SK-N-SH (cell line): ENCODE data around the gene DROSHA.

ENCODE experiments used
- EP300 ChIP-seq, 2 experiments: IDR thresholded peaks; 2 replicates each; pipeline versions ENCODE4 v1.4.0 to v1.6.1; 2012; ENCODE audit warnings: borderline replicate concordance in 1 of 2, low read depth in 1 of 2, low read length in 1 of 2
- FOSL2 ChIP-seq: IDR thresholded peaks from 2 replicates; pipeline ENCODE4 v1.4.0; 2012; ENCODE audit warnings: low read depth, mild to moderate bottlenecking, moderate library complexity, borderline replicate concordance
- GABPA ChIP-seq: IDR thresholded peaks from 2 replicates; pipeline ENCODE4 v1.4.0; 2012; ENCODE audit warnings: low read depth, mild to moderate bottlenecking
- JUND ChIP-seq: IDR thresholded peaks from 2 replicates; pipeline ENCODE4 v1.4.0; 2012
- PBX3 ChIP-seq: IDR thresholded peaks from 2 replicates; pipeline ENCODE4; 2012
- POLR2AphosphoS5 ChIP-seq: IDR thresholded peaks from 2 replicates; pipeline ENCODE4 v1.6.1; 2012; ENCODE audit warnings: low read depth, low read length
- RAD21 ChIP-seq: IDR thresholded peaks from 2 replicates; pipeline ENCODE4 v1.6.1; 2012; ENCODE audit warnings: mild to moderate bottlenecking, low read length
- RCOR1 ChIP-seq: fragments of 150-350 bp; IDR thresholded peaks from 2 replicates; pipeline ENCODE4 v1.6.1; 2017; ENCODE audit warnings: antibody characterized with exemption, low read length
- SIN3A ChIP-seq: IDR thresholded peaks from 2 replicates; pipeline ENCODE4 v1.6.1; 2012; ENCODE audit warnings: low read depth, mild to moderate bottlenecking, low read length, moderate library complexity, borderline replicate concordance
- SMC3 ChIP-seq: IDR thresholded peaks from 2 replicates; pipeline ENCODE4 v1.6.1; 2012; ENCODE audit warnings: low read depth, low read length, improper control_type of control experiment
- YY1 ChIP-seq: IDR thresholded peaks from 2 replicates; pipeline ENCODE4 v1.4.0; 2012; ENCODE audit warnings: low read depth, mild to moderate bottlenecking
- TF ChIP-seq, protein P1 (sequence below): fragments of 200-600 bp; sonication (generic); IDR thresholded peaks from 2 replicates; pipeline ENCODE4 v1.6.1; 2017; ENCODE audit warnings: antibody characterized with exemption, mild to moderate bottlenecking, moderate library complexity
- TF ChIP-seq, protein P2 (sequence below): IDR thresholded peaks from 2 replicates; pipeline ENCODE4 v1.4.0; 2012; ENCODE audit warnings: low read depth, borderline replicate concordance
- TF ChIP-seq, protein P3 (sequence below): fragments of 150-350 bp; IDR thresholded peaks from 2 replicates; pipeline ENCODE4 v1.6.1; 2017; ENCODE audit warnings: antibody characterized with exemption, low read length, low read depth, borderline replicate concordance

GRCh38 chr5:31531543-31531887 lies 378 bp downstream of the DROSHA start:
- TF ChIP-seq YY1 (no peak), JUND (no peak), POLR2AphosphoS5 (no peak), EP300 (IDR thresholded peaks at IDR 0.05; ENCODE audit: borderline replicate concordance in 1 of 2, low read depth in 1 of 2, low read length in 1 of 2) (no peak), RCOR1 (no peak), SIN3A (no peak), SMC3 (no peak), PBX3 (no peak), RAD21 (no peak), GABPA (no peak), FOSL2 (no peak)
- TF ChIP-seq, protein P1, sequence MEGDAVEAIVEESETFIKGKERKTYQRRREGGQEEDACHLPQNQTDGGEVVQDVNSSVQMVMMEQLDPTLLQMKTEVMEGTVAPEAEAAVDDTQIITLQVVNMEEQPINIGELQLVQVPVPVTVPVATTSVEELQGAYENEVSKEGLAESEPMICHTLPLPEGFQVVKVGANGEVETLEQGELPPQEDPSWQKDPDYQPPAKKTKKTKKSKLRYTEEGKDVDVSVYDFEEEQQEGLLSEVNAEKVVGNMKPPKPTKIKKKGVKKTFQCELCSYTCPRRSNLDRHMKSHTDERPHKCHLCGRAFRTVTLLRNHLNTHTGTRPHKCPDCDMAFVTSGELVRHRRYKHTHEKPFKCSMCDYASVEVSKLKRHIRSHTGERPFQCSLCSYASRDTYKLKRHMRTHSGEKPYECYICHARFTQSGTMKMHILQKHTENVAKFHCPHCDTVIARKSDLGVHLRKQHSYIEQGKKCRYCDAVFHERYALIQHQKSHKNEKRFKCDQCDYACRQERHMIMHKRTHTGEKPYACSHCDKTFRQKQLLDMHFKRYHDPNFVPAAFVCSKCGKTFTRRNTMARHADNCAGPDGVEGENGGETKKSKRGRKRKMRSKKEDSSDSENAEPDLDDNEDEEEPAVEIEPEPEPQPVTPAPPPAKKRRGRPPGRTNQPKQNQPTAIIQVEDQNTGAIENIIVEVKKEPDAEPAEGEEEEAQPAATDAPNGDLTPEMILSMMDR, result no peak
- TF ChIP-seq, protein P2, sequence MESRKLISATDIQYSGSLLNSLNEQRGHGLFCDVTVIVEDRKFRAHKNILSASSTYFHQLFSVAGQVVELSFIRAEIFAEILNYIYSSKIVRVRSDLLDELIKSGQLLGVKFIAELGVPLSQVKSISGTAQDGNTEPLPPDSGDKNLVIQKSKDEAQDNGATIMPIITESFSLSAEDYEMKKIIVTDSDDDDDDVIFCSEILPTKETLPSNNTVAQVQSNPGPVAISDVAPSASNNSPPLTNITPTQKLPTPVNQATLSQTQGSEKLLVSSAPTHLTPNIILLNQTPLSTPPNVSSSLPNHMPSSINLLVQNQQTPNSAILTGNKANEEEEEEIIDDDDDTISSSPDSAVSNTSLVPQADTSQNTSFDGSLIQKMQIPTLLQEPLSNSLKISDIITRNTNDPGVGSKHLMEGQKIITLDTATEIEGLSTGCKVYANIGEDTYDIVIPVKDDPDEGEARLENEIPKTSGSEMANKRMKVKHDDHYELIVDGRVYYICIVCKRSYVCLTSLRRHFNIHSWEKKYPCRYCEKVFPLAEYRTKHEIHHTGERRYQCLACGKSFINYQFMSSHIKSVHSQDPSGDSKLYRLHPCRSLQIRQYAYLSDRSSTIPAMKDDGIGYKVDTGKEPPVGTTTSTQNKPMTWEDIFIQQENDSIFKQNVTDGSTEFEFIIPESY, result no peak
- TF ChIP-seq, protein P3, sequence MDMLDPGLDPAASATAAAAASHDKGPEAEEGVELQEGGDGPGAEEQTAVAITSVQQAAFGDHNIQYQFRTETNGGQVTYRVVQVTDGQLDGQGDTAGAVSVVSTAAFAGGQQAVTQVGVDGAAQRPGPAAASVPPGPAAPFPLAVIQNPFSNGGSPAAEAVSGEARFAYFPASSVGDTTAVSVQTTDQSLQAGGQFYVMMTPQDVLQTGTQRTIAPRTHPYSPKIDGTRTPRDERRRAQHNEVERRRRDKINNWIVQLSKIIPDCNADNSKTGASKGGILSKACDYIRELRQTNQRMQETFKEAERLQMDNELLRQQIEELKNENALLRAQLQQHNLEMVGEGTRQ, result no peak
